ENCODE data around the gene TTLL1. TPM values are rescaled to one million over a fixed set of nuclear protein-coding genes. Genes with fewer than 3 reads are reported as not detected.
"Not testable (repeated sequence)": the region's sequence is repeated elsewhere in the genome, so short reads cannot be mapped to it uniquely, and the experiment has no call there.

TTLL1 gene
- total RNA-seq, 4 donors from 2014 or later = 1.1 to 3.8 (median 2.8) TPM

DNA sequence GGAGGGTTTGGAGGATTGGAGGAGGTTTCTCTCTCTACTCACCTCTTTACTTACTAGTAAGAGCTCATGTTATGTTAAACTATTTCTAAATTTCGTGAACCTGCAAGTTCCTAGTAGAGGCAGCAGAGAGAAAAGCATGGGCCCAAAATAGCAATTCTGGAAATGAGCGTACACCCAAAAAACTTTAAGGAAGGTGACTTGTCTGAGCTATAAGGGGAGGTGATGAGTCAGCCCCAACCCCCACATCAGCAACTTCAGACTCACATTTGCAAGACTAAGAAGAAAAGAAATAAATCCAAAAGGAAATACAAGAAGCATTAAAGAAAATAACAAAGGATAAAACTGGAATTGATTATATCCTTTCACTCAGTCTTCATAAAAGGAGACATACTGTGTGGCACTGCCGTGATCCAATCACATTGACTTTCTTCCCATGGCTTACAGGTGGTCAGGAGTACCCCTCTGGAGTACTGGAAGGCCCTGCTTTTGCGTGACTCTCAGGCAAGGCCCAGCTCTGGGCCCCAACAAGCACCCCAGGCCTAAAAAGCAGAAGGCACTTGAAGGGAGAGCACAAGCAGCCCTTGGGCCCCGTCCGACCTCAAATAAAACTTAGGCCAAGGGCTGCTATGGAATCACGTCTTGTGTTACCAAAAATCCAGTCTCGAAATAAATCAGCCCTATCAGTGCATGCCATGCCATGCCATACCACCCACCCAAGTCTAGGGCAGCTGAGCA, 88.6 kb downstream of the TTLL1 start:
- no peak overlapping the region for H3K4me3 ChIP-seq
- no peaks in the 10 kb centered on the region for H3K9me3 ChIP-seq
- in situ Hi-C loops (cut with MboI; ENCODE audit: low pct_ligation_motif_present in 1 of 4, low pct_unique_long_range_greater_than_20kb in 1 of 4, low sequenced_read_pairs in 3 of 4) (no loop called here), intact Hi-C loops (cut with DNase I; ENCODE audit: low total_unique reads) (no loop called here)
- 63 to 66% methylated on average over 6 to 8 of the region's 8 CpGs for WGBS, 2 donors (ENCODE audit: low coverage in 1 of 2)
- peak overlapping the region; percentile 42 to 69 (median 58) for H3K27ac ChIP-seq
- H3K36me3 ChIP-seq = no peaks in the 10 kb centered on the region
- H3K4me1 ChIP-seq = peaks cover 50 to 87% (median 75%) of the 10 kb centered on the region in 4 donors
- TF ChIP-seq POLR2AphosphoS5 (IDR thresholded peaks at IDR 0.05) (no peak), EP300 (IDR thresholded peaks at IDR 0.05; ENCODE audit: low read depth) (no peak), POLR2A (IDR thresholded peaks at IDR 0.05) (no peak)
- TF ChIP-seq, protein P1, sequence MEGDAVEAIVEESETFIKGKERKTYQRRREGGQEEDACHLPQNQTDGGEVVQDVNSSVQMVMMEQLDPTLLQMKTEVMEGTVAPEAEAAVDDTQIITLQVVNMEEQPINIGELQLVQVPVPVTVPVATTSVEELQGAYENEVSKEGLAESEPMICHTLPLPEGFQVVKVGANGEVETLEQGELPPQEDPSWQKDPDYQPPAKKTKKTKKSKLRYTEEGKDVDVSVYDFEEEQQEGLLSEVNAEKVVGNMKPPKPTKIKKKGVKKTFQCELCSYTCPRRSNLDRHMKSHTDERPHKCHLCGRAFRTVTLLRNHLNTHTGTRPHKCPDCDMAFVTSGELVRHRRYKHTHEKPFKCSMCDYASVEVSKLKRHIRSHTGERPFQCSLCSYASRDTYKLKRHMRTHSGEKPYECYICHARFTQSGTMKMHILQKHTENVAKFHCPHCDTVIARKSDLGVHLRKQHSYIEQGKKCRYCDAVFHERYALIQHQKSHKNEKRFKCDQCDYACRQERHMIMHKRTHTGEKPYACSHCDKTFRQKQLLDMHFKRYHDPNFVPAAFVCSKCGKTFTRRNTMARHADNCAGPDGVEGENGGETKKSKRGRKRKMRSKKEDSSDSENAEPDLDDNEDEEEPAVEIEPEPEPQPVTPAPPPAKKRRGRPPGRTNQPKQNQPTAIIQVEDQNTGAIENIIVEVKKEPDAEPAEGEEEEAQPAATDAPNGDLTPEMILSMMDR (IDR thresholded peaks at IDR 0.05) = no peak
- DNase-seq = no peak
- H3K27me3 ChIP-seq = no peaks in the 10 kb centered on the region

DNA sequence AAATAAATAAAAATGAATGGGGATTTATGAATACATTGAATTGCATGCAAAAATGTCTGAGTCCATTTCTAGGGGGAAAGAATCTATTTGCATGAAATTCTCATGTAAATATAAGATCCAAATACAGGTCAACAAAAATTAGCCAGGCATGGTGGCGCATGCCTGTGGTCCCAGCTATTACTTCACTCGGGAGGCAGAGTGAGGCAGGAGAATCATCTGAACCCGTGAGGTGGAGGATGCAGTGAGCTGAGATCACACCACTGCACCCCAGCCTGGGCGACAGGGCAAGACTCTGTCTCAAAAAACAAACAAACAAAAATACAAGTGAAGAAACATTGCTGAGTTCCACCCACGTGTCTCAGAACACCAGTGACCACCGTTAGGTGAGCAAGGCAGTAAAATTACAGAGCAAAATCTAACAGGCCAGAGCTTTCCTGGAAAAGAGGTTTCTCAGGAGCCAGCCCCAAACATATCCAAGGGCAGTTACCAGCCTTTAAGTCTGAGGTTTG, 91.6 kb downstream of the TTLL1 start:
- Histone ChIP-seq H3K27me3 (no peaks in the 10 kb centered on the region), H3K36me3 (no peaks in the 10 kb centered on the region), H3K9me3 (no peaks in the 10 kb centered on the region), H3K4me3 (no peak overlapping the region), H3K27ac (peak overlapping the region; percentile 93 to 95 (median 94)), H3K4me1 (peaks cover 44 to 87% (median 76%) of the 10 kb centered on the region in 4 donors)
- in situ Hi-C loops (cut with MboI; ENCODE audit: low pct_ligation_motif_present in 1 of 4, low pct_unique_long_range_greater_than_20kb in 1 of 4, low sequenced_read_pairs in 3 of 4) = no loop called here
- 61 to 75% methylated on average over 3 to 6 of the region's 6 CpGs for WGBS, 2 donors (ENCODE audit: low coverage in 1 of 2)
- no peak for DNase-seq
- TF ChIP-seq EP300 (IDR thresholded peaks at IDR 0.05; ENCODE audit: low read depth) (no peak), POLR2A (IDR thresholded peaks at IDR 0.05) (no peak), POLR2AphosphoS5 (IDR thresholded peaks at IDR 0.05) (no peak)
- TF ChIP-seq, protein P1 (IDR thresholded peaks at IDR 0.05) = no peak
- intact Hi-C loops (cut with DNase I; ENCODE audit: low total_unique reads) = loop anchor here (10.0 kb wide), 1 partner anchor 63 kb away; no protein-coding TSS in a partner anchor

DNA sequence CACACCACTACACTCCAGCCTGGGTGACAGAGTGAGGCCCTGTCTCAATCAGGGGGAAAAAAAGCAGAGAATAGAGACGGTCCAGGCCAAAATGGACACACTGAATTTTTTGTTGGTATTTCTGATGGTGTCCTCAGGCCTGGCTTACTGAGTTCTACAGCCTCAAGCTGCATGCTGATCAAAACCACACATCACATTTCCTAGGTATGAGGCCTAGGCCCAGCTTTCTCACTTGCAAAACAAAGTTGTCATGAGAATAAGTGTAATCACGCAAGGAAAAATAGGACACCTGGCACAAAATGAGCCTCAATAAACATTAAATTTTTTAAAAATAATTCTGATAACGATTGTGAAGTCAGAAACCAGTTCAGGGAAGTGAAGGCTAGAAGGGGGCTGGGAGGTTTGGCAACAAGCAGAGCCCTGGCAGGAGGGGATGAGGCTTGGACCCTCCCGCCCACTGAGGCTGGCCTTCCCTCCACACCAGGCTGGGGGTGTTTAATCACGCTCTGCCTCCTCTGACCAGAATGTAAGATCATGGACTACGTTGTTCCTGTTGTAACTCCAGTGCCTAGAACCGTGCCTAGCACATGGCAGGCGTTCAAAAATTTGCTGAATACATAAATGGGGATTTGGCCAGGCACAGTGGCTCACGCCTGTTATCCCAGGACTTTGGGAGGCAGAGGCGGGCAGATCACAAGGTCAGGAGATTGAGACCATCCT, 92.4 kb downstream of the TTLL1 start:
- TF ChIP-seq POLR2AphosphoS5 (IDR thresholded peaks at IDR 0.05) = no peak
- TF ChIP-seq, protein P1 (IDR thresholded peaks at IDR 0.05) = no peak
- TF ChIP-seq EP300 (IDR thresholded peaks at IDR 0.05; ENCODE audit: low read depth) = no peak
- no peak for TF ChIP-seq POLR2A (IDR thresholded peaks at IDR 0.05)
- DNase-seq = no peak
- intact Hi-C loops (cut with DNase I; ENCODE audit: low total_unique reads) = loop anchor here (10.0 kb wide), 1 partner anchor 62 kb away; no protein-coding TSS in a partner anchor
- no peaks in the 10 kb centered on the region for H3K36me3 ChIP-seq
- H3K27ac ChIP-seq = peak overlapping the region; percentile 93 to 95 (median 94)
- H3K27me3 ChIP-seq = no peaks in the 10 kb centered on the region
- H3K4me3 ChIP-seq = no peak overlapping the region
- in situ Hi-C loops (cut with MboI; ENCODE audit: low pct_ligation_motif_present in 1 of 4, low pct_unique_long_range_greater_than_20kb in 1 of 4, low sequenced_read_pairs in 3 of 4) = no loop called here
- no peaks in the 10 kb centered on the region for H3K9me3 ChIP-seq
- H3K4me1 ChIP-seq = peaks cover 39 to 87% (median 75%) of the 10 kb centered on the region in 4 donors
- WGBS, 2 donors (ENCODE audit: low coverage in 1 of 2) = 49 to 66% methylated on average over 4 to 10 of the region's 10 CpGs

DNA sequence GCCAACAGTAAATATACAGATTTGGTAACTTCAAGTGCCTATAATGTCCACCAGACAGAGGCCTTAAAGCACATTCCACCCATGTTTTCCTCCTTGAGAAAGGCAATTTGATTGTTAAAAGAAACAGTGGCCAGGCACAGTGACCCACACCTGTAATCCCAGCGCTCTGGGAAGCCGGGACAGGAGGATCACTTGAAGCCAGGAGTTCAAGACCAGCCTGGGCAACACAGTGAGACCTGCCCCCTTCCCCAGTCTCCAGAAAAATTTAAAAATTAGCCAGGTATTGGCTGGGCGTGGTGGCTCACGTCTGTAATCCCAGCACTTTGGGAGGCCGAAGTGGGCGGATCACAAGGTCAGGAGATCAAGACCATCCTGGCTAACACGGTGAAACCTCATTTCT, 93.5 kb downstream of the TTLL1 start:
- H3K27me3 ChIP-seq; DNase-seq; H3K4me3 ChIP-seq; in situ Hi-C loops (cut with MboI; ENCODE audit: low pct_ligation_motif_present in 1 of 4, low pct_unique_long_range_greater_than_20kb in 1 of 4, low sequenced_read_pairs in 3 of 4); H3K9me3 ChIP-seq; H3K36me3 ChIP-seq: not testable (repeated sequence)
- H3K27ac ChIP-seq = peak overlapping the region; percentile 93 to 95 (median 94)
- intact Hi-C loops (cut with DNase I; ENCODE audit: low total_unique reads) = loop anchor here (10.0 kb wide), 1 partner anchor 61 kb away; no protein-coding TSS in a partner anchor
- WGBS, 2 donors (ENCODE audit: low coverage in 1 of 2) = 57 to 67% methylated on average over 6 to 7 of the region's 7 CpGs
- peaks cover 30 to 87% (median 75%) of the 10 kb centered on the region in 4 donors for H3K4me1 ChIP-seq
